SK-N-MC (cell line): Measurements from ENCODE around the gene DZANK1.
"Not testable (repeated sequence)": the region's sequence is repeated elsewhere in the genome, so short reads cannot be mapped to it uniquely, and the experiment has no call there.

Experiments used
- DNase-seq: peaks from one replicate; pipeline ENCODE4 v3.0.0-alpha.2; 2011; ENCODE audit warnings: low read depth, low spot score
- H3K27ac ChIP-seq: fragments of 200-600 bp; sonication (generic); 2 replicates; pipeline ENCODE4 v1.5.1; 2016; ENCODE audit warnings: mixed run types
- H3K36me3 ChIP-seq: fragments of 200-600 bp; sonication (generic); 2 replicates; pipeline ENCODE4 v1.6.1; 2017; ENCODE audit warnings: antibody characterized with exemption, low read length, mixed read lengths; ENCODE audit not compliant: insufficient read depth
- H3K4me3 ChIP-seq: fragments of 200-600 bp; sonication (generic); 2 replicates; pipeline ENCODE4 v1.5.1; 2016
- H3K9ac ChIP-seq: fragments of 200-600 bp; sonication (generic); 2 replicates; pipeline ENCODE4 v1.8.0; 2017; ENCODE audit warnings: mixed run types, mixed read lengths; ENCODE audit not compliant: insufficient read length
- H3K9me3 ChIP-seq: fragments of 200-600 bp; sonication (generic); 2 replicates; pipeline ENCODE4 v1.6.1; 2017; ENCODE audit warnings: low read depth, mild to moderate bottlenecking, antibody characterized with exemption, low read length, moderate library complexity, mixed read lengths
- EZH2 ChIP-seq: fragments of 200-600 bp; sonication (generic); IDR thresholded peaks from one replicate; pipeline ENCODE4 v1.6.1; 2017; ENCODE audit warnings: antibody characterized with exemption
- FOXP2 ChIP-seq: optimal IDR thresholded peaks from 2 replicates; pipeline ENCODE3; 2011; ENCODE audit warnings: mild to moderate bottlenecking, moderate library complexity; ENCODE audit not compliant: insufficient read depth; ENCODE audit errors: extremely low read length, control extremely low read depth
- POLR2AphosphoS5 ChIP-seq: IDR thresholded peaks from 2 replicates; pipeline ENCODE4 v1.6.1; 2012; ENCODE audit warnings: mild to moderate bottlenecking, low read depth, low read length, borderline replicate concordance

Gene DZANK1

DNA sequence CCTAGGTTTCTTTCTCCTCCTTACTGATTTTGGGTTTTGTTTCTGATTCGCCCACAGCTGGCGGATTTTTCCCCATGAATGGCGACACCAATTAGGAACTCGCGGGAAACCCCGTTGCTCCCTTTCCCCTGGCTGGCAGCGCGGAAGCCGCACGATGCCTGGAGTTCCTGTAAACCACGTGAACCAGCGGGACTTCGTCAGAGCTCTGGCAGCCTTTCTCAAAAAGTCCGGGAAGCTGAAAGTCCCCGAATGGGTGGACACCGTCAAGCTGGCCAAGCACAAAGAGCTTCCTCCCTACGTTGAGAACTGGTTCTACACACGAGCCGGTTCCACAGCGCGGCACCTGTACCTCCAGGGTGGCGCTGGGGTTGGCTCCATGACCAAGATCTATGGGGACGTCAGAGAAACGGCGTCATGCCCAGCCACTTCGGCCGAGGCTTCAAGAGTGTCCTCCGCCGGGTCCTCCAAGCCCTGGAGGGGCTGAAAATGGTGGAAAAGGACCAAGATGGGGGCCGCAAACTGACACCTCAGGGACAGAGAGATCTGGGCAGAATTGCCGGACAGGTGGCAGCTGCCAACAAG lies 37.7 kb upstream of the DZANK1 start:
- H3K9ac ChIP-seq: no peak overlapping the region
- H3K4me3 ChIP-seq: no peak overlapping the region
- no peak for TF ChIP-seq POLR2AphosphoS5
- no peak for TF ChIP-seq FOXP2
- TF ChIP-seq EZH2: no peak
- DNase-seq: no peak
- peaks cover 4% of the 10 kb centered on the region; the same call in 1 of the 2 replicates for H3K36me3 ChIP-seq
- no peaks in the 10 kb centered on the region for H3K9me3 ChIP-seq
- no peak overlapping the region for H3K27ac ChIP-seq

DNA sequence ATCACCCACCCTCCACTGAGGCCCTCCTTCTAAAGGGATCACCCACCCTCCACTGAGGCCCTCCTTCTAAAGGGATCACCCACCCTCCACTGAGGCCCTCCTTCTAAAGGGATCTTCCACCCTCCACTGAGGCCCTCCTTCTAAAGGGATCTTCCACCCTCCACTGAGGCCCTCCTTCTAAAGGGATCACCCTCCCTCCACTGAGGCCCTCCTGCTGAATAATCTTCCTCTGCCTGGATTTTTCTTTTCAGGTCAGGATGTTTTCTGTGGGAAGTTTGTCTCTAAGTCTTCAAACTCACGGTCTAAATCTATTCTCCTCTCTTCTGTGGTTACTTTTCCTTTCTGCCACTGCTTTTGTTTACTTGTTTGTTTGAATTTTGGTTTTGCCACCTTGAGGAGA lies 34.8 kb upstream of the DZANK1 start:
- not testable (repeated sequence) for DNase-seq

DNA sequence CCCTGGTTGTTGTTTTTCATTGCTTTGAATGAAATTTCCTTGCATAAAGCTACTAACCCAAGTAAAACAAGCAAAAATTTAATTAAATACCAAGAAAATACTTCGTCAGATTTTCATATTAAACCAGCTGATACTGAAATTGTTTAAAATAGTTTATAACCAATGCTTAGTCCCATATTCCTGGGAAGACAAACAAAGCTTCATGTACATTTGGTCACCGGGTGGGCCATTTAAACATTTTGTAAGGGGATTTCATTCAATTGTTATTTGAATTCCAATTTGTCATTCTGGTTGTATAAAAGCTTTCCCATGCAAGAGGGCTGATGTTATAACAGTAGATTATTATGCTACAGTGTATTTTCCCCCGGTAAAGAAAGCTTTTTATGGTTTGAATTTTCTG lies 30.8 kb upstream of the DZANK1 start:
- Histone ChIP-seq H3K4me3 (peak overlapping the region; percentile 99), H3K9me3 (no peaks in the 10 kb centered on the region), H3K9ac (peak overlapping the region; percentile 78), H3K36me3 (peaks cover 11% of the 10 kb centered on the region; the same call in 1 of the 2 replicates), H3K27ac (peak overlapping the region; percentile 74)
- TF ChIP-seq POLR2AphosphoS5 (no peak), EZH2 (no peak), FOXP2 (no peak)
- DNase-seq: no peak

More for the DNA sequence above, 34.8 kb upstream of the DZANK1 start:
- H3K27ac ChIP-seq, H3K4me3 ChIP-seq, H3K36me3 ChIP-seq, H3K9ac ChIP-seq, H3K9me3 ChIP-seq: not testable (repeated sequence)

DNA sequence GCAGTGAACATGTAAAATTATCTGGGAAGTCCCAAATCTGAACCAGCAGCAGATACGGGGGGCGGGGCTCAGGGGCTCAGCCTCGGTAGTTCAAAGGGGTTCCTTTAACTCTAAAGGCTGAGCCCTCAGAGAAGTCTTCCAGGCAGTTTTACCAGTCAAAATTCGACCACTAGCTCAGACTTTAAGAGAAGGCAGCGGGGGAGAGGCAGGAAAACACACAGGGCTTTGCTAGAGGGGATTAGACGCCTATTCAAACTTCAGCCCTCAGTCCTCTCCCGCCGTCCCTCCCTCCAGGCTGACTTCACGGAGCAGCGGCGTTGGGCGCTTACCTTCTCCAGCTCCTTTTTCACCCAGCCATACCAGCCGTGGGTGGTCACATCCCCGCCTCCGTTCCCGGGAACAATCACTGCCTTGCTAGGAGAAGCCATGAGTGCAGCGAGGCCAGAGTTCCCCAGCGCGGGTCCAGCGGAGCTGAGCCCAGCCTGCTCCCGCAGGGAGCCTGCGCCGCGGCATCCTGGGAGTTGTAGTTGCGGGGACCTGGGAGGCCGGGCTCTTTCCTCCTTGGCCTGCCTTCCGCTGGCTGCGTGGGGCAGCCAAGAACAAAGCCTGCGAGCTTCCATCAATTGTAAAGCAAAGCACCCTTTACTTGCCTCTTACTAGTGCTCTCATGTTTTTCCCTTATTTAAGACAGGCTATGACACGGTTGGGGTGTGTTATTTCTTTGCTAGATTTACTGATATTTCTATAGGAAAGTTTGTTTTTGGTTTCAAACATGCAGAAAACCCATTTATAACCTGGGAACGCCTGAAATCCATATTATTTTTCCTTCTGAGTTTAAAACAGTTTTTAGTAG lies 30.1 kb upstream of the DZANK1 start, which contains the start of gene RBBP9:
Gene RBBP9 (minus strand): TSS at position 486 of the 853 bp plus-strand sequence. CDS start 58 bp downstream, at position 428.
- H3K4me3 ChIP-seq: peak within 1 kb of the TSS; percentile 99

DNA sequence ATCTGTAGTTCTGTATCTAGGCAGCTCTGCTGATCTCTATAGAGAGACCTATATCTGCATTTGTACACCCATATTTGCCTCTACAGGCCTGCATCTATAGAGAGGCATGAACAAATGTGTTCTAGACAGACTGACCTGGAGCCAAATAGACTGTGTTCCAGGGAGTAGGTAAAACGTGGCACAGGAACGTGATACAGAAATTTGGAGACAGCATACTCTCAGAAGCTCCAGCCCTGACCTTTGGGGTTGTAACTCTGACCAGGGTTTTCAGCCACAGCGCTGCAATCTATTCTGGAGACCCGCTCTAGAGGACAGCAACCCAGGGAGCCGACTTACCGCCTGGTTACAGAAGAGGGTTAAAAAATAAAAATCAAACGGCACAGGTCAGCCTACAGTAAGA lies 29.2 kb upstream of the DZANK1 start:
- peak overlapping the region; percentile 78 for H3K9ac ChIP-seq
- DNase-seq: no peak
- H3K9me3 ChIP-seq: no peaks in the 10 kb centered on the region
- TF ChIP-seq POLR2AphosphoS5: no peak
- no peak for TF ChIP-seq EZH2
- no peak for TF ChIP-seq FOXP2
- H3K36me3 ChIP-seq: peaks cover 16% of the 10 kb centered on the region; the same call in 1 of the 2 replicates
- H3K27ac ChIP-seq: 0 out of 2 replicates have a peak overlapping the region, but pooled peaks have one; percentile 17
- peak overlapping the region; percentile 99 for H3K4me3 ChIP-seq

More for the DNA sequence above, 30.1 kb upstream of the DZANK1 start, which contains the start of gene RBBP9:
- Histone ChIP-seq H3K9ac (peak within 1 kb of the TSS; percentile 78), H3K27ac (peak within 1 kb of the TSS; percentile 74), H3K9me3 (no peaks in the 10 kb centered on the region), H3K36me3 (peaks cover 13% of the 10 kb centered on the region; the same call in 1 of the 2 replicates)
- DNase-seq: peak; percentile 6
- TF ChIP-seq POLR2AphosphoS5 (peak; percentile 85; the same call in 1 of the 2 replicates), FOXP2 (no peak)

DNA sequence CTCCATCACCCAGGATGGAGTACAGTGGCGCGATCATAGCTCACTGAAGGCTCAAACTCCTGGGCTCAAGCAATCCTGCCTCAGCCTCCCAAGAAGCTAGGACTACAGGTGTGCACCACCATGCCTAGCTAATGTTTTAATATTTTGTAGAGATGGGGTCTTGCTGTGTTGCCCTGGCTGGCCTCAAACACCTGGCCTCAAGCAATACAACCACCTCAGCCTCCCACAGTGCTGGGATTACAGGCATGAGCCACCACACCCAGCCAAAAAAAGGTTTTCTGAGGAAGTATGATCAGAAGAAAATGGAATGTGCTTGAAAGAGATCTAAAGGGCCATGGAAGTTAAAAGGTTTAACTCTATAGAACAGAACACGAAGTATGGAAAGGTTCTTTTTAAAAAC lies 21.5 kb upstream of the DZANK1 start:
- Histone ChIP-seq H3K36me3 (peaks cover 54% of the 10 kb centered on the region), H3K4me3 (no peak overlapping the region)

DNA sequence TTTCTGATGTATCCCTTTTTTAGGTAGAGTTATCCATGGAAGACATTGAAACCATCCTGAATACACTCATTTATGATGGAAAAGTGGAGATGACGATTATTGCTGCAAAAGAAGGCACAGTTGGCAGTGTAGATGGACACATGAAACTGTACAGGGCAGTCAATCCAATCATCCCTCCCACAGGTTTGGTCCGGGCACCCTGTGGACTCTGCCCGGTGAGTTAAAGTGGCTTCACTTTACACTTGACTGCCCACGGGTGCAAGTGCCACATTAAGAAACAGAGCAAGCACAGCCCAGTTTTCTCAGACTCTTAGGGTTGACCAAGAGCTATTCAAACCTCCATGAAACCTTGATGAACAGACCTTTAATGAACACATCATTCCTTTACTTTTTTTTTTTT lies 14.8 kb upstream of the DZANK1 start:
- no peak overlapping the region for H3K27ac ChIP-seq
- H3K4me3 ChIP-seq: no peak overlapping the region
- H3K9ac ChIP-seq: no peak overlapping the region
- no peak for TF ChIP-seq FOXP2
- no peak for DNase-seq
- H3K36me3 ChIP-seq: peaks cover 69% of the 10 kb centered on the region
- H3K9me3 ChIP-seq: no peaks in the 10 kb centered on the region

More for the DNA sequence above, 21.5 kb upstream of the DZANK1 start:
- Histone ChIP-seq H3K9me3 (no peaks in the 10 kb centered on the region), H3K27ac (no peak overlapping the region), H3K9ac (no peak overlapping the region)
- TF ChIP-seq EZH2 (no peak), POLR2AphosphoS5 (no peak), FOXP2 (no peak)
- no peak for DNase-seq

DNA sequence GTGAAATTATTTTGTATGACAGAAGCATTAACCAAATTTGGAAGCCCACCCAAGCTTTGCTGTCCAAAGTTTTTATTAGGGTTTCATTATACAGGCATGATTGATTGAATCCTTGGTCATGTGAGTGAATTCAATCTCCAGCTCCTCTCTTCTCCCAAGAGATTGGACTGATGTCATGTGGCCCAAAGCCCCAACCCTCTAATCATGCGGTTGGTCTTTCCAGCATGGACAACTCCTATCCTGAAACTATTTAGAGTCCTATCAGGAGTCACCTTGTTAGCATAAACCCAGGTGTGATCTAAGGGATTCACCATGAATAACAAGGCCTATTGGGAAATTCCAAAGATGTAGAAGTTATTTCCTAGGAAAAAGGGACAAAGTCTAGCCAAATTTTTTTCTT lies 11.0 kb upstream of the DZANK1 start:
- no peak overlapping the region for H3K9ac ChIP-seq
- TF ChIP-seq FOXP2: no peak
- no peak for TF ChIP-seq EZH2
- no peak for TF ChIP-seq POLR2AphosphoS5
- H3K9me3 ChIP-seq: no peaks in the 10 kb centered on the region
- H3K36me3 ChIP-seq: peaks cover 78% of the 10 kb centered on the region
- H3K4me3 ChIP-seq: no peak overlapping the region
- no peak for DNase-seq
- no peak overlapping the region for H3K27ac ChIP-seq

DNA sequence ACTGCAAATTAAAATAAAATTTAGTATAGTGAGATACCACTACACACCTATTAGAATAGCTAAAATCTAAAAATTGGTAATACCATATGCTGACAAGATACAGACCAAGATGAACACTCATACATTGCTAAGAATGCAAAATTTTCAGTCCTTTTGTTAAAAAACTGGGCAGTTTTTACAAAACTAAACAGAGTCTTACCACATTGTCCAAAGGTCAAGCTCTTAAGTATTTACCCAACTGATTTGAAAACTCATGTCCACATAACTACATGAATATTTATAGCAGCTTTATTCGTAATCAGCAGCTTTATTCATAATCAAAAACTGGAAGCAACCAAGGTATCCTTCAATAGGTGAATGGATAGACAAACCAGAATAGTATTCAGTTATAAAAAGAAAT lies 10.4 kb upstream of the DZANK1 start:
- Histone ChIP-seq H3K36me3 (peaks cover 72% of the 10 kb centered on the region), H3K4me3 (no peak overlapping the region), H3K27ac (no peak overlapping the region), H3K9ac (no peak overlapping the region), H3K9me3 (no peaks in the 10 kb centered on the region)
- DNase-seq: no peak
- TF ChIP-seq FOXP2 (no peak), POLR2AphosphoS5 (no peak), EZH2 (no peak)
